Measurements from ENCODE around the gene CPN2. TPM values are rescaled to one million over a fixed set of nuclear protein-coding genes. Genes with fewer than 3 reads are reported as not detected.

CPN2 gene
- total and polyA plus RNA-seq, 10 of the 15 experiments (the other 5 are each of a cell fraction or from before 2014, with no cell fraction given), result not detected

Other genes with a start within 250 kb of the CPN2 start
- 4.5 and 4.6 TPM in 2 replicates for gene HES1, start 215.2 kb downstream of the CPN2 start, total RNA-seq (2014; rRNA removed)
- 2.4 and 2.9 TPM in 2 replicates for gene HES1, start 215.2 kb downstream of the CPN2 start, total RNA-seq (2014; rRNA removed; fragmentation: Illumina TruSeq; extraction: Trizol)
- gene HES1, start 215.2 kb downstream of the CPN2 start, total RNA-seq (2021), result 4.7 TPM in 2 replicates
- 0.39 and 0.46 TPM in 2 replicates for gene HES1, start 215.2 kb downstream of the CPN2 start, polyA plus RNA-seq (2011; rRNA removed)
- gene HES1, start 215.2 kb downstream of the CPN2 start, polyA plus RNA-seq (2014; fragmentation: Illumina TruSeq; extraction: Trizol), result 2.2 and 2.8 TPM in 2 replicates
- gene HES1, start 215.2 kb downstream of the CPN2 start, polyA plus RNA-seq (2014; fragmentation: Nextera tagmentation; extraction: Ambion mirVana), result 1 to 10 TPM in 1 of 2 experiments, under 1 TPM in 1; 0.99 to 1.3 TPM
- 4.5 and 5.3 TPM in 2 replicates for gene HES1, start 215.2 kb downstream of the CPN2 start, polyA plus RNA-seq (2014; rRNA removed)
- 1 to 10 TPM; 1.1 to 3.2 TPM for gene HES1, start 215.2 kb downstream of the CPN2 start, polyA plus RNA-seq (2016; fragmentation: Nextera tagmentation; extraction: Ambion mirVana)
- gene LRRC15, start 18.4 kb upstream of the CPN2 start, total RNA-seq (2014; rRNA removed), result not detected in 2 replicates
- gene LRRC15, start 18.4 kb upstream of the CPN2 start, total RNA-seq (2014; rRNA removed; fragmentation: Illumina TruSeq; extraction: Trizol), result not detected in 2 replicates
- gene LRRC15, start 18.4 kb upstream of the CPN2 start, total RNA-seq (2021), result not detected in 2 replicates
- gene LRRC15, start 18.4 kb upstream of the CPN2 start, polyA plus RNA-seq (2011; rRNA removed), result not detected in 2 replicates
- gene LRRC15, start 18.4 kb upstream of the CPN2 start, polyA plus RNA-seq (2014; fragmentation: Illumina TruSeq; extraction: Trizol), result not detected in 2 replicates
- gene LRRC15, start 18.4 kb upstream of the CPN2 start, polyA plus RNA-seq (2014; fragmentation: Nextera tagmentation; extraction: Ambion mirVana), result not detected
- gene LRRC15, start 18.4 kb upstream of the CPN2 start, polyA plus RNA-seq (2014; rRNA removed), result not detected in 2 replicates
- gene LRRC15, start 18.4 kb upstream of the CPN2 start, polyA plus RNA-seq (2016; fragmentation: Nextera tagmentation; extraction: Ambion mirVana), result not detected
- not detected in 2 replicates for gene GP5, start 47.9 kb upstream of the CPN2 start, total RNA-seq (2014; rRNA removed)
- gene GP5, start 47.9 kb upstream of the CPN2 start, total RNA-seq (2014; rRNA removed; fragmentation: Illumina TruSeq; extraction: Trizol), result not detected in 2 replicates
- 0.05 TPM in 1 of 2 replicates, not detected in the other for gene GP5, start 47.9 kb upstream of the CPN2 start, total RNA-seq (2021)
- not detected in 2 replicates for gene GP5, start 47.9 kb upstream of the CPN2 start, polyA plus RNA-seq (2011; rRNA removed)
- gene GP5, start 47.9 kb upstream of the CPN2 start, polyA plus RNA-seq (2014; fragmentation: Illumina TruSeq; extraction: Trizol), result not detected in 2 replicates
- not detected for gene GP5, start 47.9 kb upstream of the CPN2 start, polyA plus RNA-seq (2014; fragmentation: Nextera tagmentation; extraction: Ambion mirVana)
- 0.06 TPM in 1 of 2 replicates, not detected in the other for gene GP5, start 47.9 kb upstream of the CPN2 start, polyA plus RNA-seq (2014; rRNA removed)
- not detected for gene GP5, start 47.9 kb upstream of the CPN2 start, polyA plus RNA-seq (2016; fragmentation: Nextera tagmentation; extraction: Ambion mirVana)
- 91.0 and 126 TPM in 2 replicates for gene ATP13A3, start 135.7 kb upstream of the CPN2 start, total RNA-seq (2014; rRNA removed)
- 89.9 and 90.2 TPM in 2 replicates for gene ATP13A3, start 135.7 kb upstream of the CPN2 start, total RNA-seq (2014; rRNA removed; fragmentation: Illumina TruSeq; extraction: Trizol)
- 88.4 and 108 TPM in 2 replicates for gene ATP13A3, start 135.7 kb upstream of the CPN2 start, total RNA-seq (2021)
- gene ATP13A3, start 135.7 kb upstream of the CPN2 start, polyA plus RNA-seq (2011; rRNA removed), result 106 and 188 TPM in 2 replicates
- gene ATP13A3, start 135.7 kb upstream of the CPN2 start, polyA plus RNA-seq (2014; fragmentation: Illumina TruSeq; extraction: Trizol), result 75.6 and 83.3 TPM in 2 replicates
- 10 to 100 TPM; 14.0 to 17.7 TPM for gene ATP13A3, start 135.7 kb upstream of the CPN2 start, polyA plus RNA-seq (2014; fragmentation: Nextera tagmentation; extraction: Ambion mirVana)
- 54.4 and 63.3 TPM in 2 replicates for gene ATP13A3, start 135.7 kb upstream of the CPN2 start, polyA plus RNA-seq (2014; rRNA removed)
- gene ATP13A3, start 135.7 kb upstream of the CPN2 start, polyA plus RNA-seq (2016; fragmentation: Nextera tagmentation; extraction: Ambion mirVana), result 10 to 100 TPM; 15.6 to 25.2 TPM